Lower leg skin (tissue), 3 donors: ENCODE results near the gene CYTH1.

Experiments
- CTCF ChIP-seq, 3 donors: fragments of 450-650 bp; IDR thresholded peaks; one replicate each; pipeline ENCODE4 v1.5.1; 2016; ENCODE audit warnings: antibody characterized with exemption in 3 of 3, mild to moderate bottlenecking in 3 of 3, moderate library complexity in 2 of 3
- POLR2A ChIP-seq, 2 donors: fragments of 450-650 bp; IDR thresholded peaks; one replicate each; pipeline ENCODE4 v1.6.1; 2016 to 2017; ENCODE audit warnings: antibody characterized with exemption in 2 of 2, mild to moderate bottlenecking in 1 of 2, moderate library complexity in 1 of 2

- TF ChIP-seq CTCF (IDR thresholded peaks at IDR 0.05) (no peak), POLR2A (IDR thresholded peaks at IDR 0.05) (no peak)
Measured at GRCh38 chr17:78672871-78673371, 109.2 kb downstream of the CYTH1 start.
